Colonic mucosa (tissue), 4 donors: Measurements from ENCODE around the gene DDHD1. TPM values are rescaled to one million over a fixed set of nuclear protein-coding genes. Genes with fewer than 3 reads are reported as not detected.

ENCODE experiments used
- DNase-seq: peaks from one replicate; pipeline ENCODE4 v3.0.0-alpha.2; 2020
- H3K27ac ChIP-seq: fragments of 200-600 bp; one replicate; pipeline ENCODE4 v1.8.0; 2021
- H3K27me3 ChIP-seq: fragments of 200-600 bp; one replicate; pipeline ENCODE4 v1.8.0; 2021
- H3K36me3 ChIP-seq: fragments of 200-600 bp; one replicate; pipeline ENCODE4 v1.8.0; 2021
- H3K4me1 ChIP-seq: fragments of 200-600 bp; one replicate; pipeline ENCODE4 v1.8.0; 2021; ENCODE audit warnings: mild to moderate bottlenecking
- H3K4me3 ChIP-seq: fragments of 200-600 bp; one replicate; pipeline ENCODE4 v1.8.0; 2021
- H3K9ac ChIP-seq, 2 donors: one replicate each; pipeline ENCODE4 v1.7.0; 2013; ENCODE audit warnings: control low read depth in 2 of 2, low read depth in 2 of 2, low read length in 2 of 2
- H3K9me3 ChIP-seq: fragments of 200-600 bp; one replicate; pipeline ENCODE4 v1.8.0; 2021
- intact Hi-C: fragments of 100-400 bp; cut with DNase I; formaldehyde crosslinking; loops from one replicate; pipeline ENCODE4 v1.14.1; 2022
- total RNA-seq, 2 donors: library from RNA; stranded (reverse); fragmentation: NEBNext Ultra II Directional in 1 of 2; extraction: Animal tissue kit (Norgen Biotek cat#: 25700) in 1 of 2; gene quantifications; one replicate each; pipeline ENCODE4 v1.2.1, GENCODE V29; 2021
- TF ChIP-seq, protein P1 (sequence below): fragments of 200-600 bp; IDR thresholded peaks from one replicate; pipeline ENCODE4 v1.8.0; 2022; ENCODE audit warnings: antibody characterized with exemption, mild to moderate bottlenecking
- donor health status: healthy.
- donor health status: DM: no; HTN: no; CAD: no.
- donor health status: DM: no; HTN: no; CAD: no.

The DDHD1 gene
- total RNA-seq, 2 donors from 2014 or later, result 7.5 TPM

DNA sequence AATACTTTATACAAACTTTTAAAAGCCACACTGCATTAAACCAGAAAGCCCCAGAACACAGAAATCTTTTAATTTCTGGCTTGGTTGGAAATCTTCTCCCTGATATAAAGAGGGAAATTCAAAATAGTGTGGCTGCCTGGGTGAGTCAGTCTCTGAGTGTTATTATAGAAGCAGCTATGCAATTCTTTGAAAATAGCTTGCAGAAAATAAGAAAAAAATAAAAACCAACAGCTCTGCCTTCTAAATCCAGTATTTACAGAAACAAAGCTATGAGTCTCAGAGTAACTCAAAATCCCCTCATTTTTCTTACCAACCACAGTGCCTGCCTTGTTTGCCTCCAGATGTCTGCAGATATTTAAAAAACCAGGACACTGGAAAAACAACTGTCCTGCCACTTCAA, 133.7 kb downstream of the DDHD1 start:
- intact Hi-C loops, result no loop called here
- TF ChIP-seq, protein P1, sequence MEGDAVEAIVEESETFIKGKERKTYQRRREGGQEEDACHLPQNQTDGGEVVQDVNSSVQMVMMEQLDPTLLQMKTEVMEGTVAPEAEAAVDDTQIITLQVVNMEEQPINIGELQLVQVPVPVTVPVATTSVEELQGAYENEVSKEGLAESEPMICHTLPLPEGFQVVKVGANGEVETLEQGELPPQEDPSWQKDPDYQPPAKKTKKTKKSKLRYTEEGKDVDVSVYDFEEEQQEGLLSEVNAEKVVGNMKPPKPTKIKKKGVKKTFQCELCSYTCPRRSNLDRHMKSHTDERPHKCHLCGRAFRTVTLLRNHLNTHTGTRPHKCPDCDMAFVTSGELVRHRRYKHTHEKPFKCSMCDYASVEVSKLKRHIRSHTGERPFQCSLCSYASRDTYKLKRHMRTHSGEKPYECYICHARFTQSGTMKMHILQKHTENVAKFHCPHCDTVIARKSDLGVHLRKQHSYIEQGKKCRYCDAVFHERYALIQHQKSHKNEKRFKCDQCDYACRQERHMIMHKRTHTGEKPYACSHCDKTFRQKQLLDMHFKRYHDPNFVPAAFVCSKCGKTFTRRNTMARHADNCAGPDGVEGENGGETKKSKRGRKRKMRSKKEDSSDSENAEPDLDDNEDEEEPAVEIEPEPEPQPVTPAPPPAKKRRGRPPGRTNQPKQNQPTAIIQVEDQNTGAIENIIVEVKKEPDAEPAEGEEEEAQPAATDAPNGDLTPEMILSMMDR, result no peak
- no peak overlapping the region for H3K9ac ChIP-seq
- H3K36me3 ChIP-seq, result no peaks in the 10 kb centered on the region
- no peaks in the 10 kb centered on the region for H3K9me3 ChIP-seq
- no peak for DNase-seq
- H3K27me3 ChIP-seq, result no peaks in the 10 kb centered on the region
- H3K4me1 ChIP-seq, result no peaks in the 10 kb centered on the region
- H3K4me3 ChIP-seq, result no peak overlapping the region
- no peak overlapping the region for H3K27ac ChIP-seq

GRCh38 chr14:53017837-53018236, 135.3 kb downstream of the DDHD1 start:
- no peaks in the 10 kb centered on the region for H3K27me3 ChIP-seq
- no peak for DNase-seq
- TF ChIP-seq, protein P1, result no peak
- intact Hi-C loops, result no loop called here
- H3K9ac ChIP-seq, result no peak overlapping the region
- H3K4me1 ChIP-seq, result no peaks in the 10 kb centered on the region
- H3K9me3 ChIP-seq, result no peaks in the 10 kb centered on the region
- no peaks in the 10 kb centered on the region for H3K36me3 ChIP-seq
- H3K27ac ChIP-seq, result no peak overlapping the region
- no peak overlapping the region for H3K4me3 ChIP-seq

DNA sequence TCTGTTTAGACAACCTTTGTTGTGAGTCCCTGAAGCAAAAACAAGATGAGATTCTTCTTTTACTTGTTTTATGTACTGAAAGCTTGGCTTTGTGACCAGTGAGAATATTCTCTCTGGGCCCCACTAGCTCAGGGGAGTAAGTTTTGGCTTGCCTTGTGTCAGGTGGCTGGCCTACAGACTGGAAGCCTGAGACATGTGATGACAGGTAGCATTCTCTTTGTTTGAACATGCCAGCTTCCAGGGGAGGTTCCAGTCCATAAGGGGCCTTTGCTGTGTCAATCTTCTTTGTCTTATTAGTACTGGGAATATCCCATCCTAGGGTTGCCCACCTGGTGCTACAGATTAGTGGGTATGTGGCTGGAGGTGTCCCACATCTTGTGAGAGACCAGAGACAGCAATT, 136.2 kb downstream of the DDHD1 start:
- DNase-seq, result no peak
- intact Hi-C loops, result no loop called here
- Histone ChIP-seq H3K4me1 (no peaks in the 10 kb centered on the region), H3K9me3 (no peaks in the 10 kb centered on the region), H3K36me3 (no peaks in the 10 kb centered on the region), H3K27ac (no peak overlapping the region), H3K27me3 (no peaks in the 10 kb centered on the region), H3K9ac (no peak overlapping the region), H3K4me3 (no peak overlapping the region)
- TF ChIP-seq, protein P1, result no peak

- Histone ChIP-seq H3K9me3 (no peaks in the 10 kb centered on the region), H3K9ac (no peak overlapping the region), H3K4me1 (no peaks in the 10 kb centered on the region), H3K27ac (no peak overlapping the region), H3K4me3 (no peak overlapping the region), H3K27me3 (no peaks in the 10 kb centered on the region), H3K36me3 (no peaks in the 10 kb centered on the region)
- TF ChIP-seq, protein P1, result no peak
- intact Hi-C loops, result no loop called here
- no peak for DNase-seq
These were observed 136.6 kb downstream of the DDHD1 start for GRCh38 chr14:53016491-53016890.

DNA sequence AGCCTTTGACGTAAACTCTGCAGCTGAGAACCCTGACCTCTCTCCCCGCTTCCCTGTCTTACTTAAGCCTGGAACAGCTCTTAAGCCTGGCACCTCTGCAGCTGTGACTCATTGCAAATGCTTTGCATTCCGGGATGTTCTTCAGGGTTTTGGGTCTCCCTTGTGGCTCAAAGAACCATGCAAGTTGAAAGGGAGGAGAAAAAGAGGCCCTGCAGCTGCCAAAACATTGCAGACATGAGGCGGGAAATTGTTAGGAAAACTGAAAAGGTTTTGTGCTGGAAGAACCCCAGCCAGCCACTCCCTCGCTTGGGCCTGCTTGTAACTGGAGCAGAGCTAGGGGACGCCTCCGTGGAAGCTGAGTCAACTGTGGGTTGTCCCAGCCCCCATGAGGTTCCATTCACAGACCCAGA, 142.1 kb downstream of the DDHD1 start:
- no peak overlapping the region for H3K4me3 ChIP-seq
- peak overlapping the region; percentile 9 for H3K27ac ChIP-seq
- H3K9ac ChIP-seq, result no peak overlapping the region

More for the DNA sequence above, 142.1 kb downstream of the DDHD1 start:
- H3K4me1 ChIP-seq, result no peaks in the 10 kb centered on the region
- TF ChIP-seq, protein P1, result no peak
- H3K36me3 ChIP-seq, result no peaks in the 10 kb centered on the region
- intact Hi-C loops, result no loop called here
- peak; percentile 31 for DNase-seq
- no peaks in the 10 kb centered on the region for H3K27me3 ChIP-seq
- no peaks in the 10 kb centered on the region for H3K9me3 ChIP-seq
